Measurements from ENCODE around the gene SEBOX.

The SEBOX gene

DNA sequence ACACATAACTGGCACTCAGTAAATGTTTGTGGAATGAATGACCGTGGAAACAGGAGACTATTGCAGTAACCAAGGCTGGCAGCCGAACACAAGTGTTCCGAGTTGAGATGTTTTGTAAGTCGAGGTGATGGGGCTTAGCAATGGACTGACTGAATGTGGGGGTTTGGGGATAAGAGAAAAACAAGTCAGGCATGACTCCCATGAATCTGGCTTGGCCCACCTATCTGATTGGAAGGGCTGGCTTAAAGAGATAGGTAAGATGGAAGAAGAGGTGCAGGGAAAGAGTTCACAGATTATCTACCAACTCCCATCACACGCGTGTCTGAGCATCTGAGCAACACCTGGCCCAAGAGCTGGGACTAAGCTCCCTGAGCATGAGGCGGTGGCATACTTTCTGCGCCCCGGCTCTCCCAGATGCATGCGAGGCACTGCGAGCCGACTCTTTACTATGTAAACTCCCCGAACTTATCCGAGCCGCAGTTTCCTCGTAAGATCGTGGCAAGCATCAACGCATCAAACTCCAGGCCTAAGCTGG is 30.3 kb downstream of the SEBOX start:
- Mint-ChIP-seq H3K4me3 (peak overlapping the region; percentile 91), H3K36me3 (peaks cover 5% of the 10 kb centered on the region), H3K27ac (peak overlapping the region; percentile 98), H3K9me3 (no peaks in the 10 kb centered on the region), H3K27me3 (no peaks in the 10 kb centered on the region), H3K4me1 (peaks cover 35% of the 10 kb centered on the region)
- DNase-seq (ENCODE audit: low spot score in 2 of 2): no peak
- no peak for ATAC-seq (ENCODE audit: low read depth)

DNA sequence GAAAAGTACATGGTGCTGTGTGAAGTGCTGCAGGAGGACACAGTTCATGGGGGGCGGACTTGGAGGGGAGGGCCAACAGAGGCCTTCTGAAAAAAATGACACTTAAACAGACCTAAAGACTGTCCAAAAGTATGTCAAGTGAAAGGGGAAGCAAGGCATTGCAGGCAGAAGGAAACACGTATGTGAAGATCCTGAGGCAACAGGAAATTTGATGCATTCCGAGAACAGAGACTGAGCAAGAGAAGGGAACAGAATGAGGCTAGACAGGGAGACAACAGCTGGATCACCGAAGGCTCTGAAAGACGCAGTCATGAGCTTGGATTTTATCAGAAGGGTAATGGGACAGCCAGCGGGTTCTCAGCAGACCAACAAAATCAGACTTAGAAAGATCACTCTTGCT is 30.8 kb downstream of the SEBOX start:
- DNase-seq (ENCODE audit: low spot score in 2 of 2): no peak
- H3K27ac Mint-ChIP-seq: peak overlapping the region; percentile 98
- H3K9me3 Mint-ChIP-seq: no peaks in the 10 kb centered on the region
- no peak for ATAC-seq (ENCODE audit: low read depth)
- no peaks in the 10 kb centered on the region for H3K27me3 Mint-ChIP-seq
- peaks cover 33% of the 10 kb centered on the region for H3K4me1 Mint-ChIP-seq
- peaks cover 5% of the 10 kb centered on the region for H3K36me3 Mint-ChIP-seq
- peak overlapping the region; percentile 91 for H3K4me3 Mint-ChIP-seq

DNA sequence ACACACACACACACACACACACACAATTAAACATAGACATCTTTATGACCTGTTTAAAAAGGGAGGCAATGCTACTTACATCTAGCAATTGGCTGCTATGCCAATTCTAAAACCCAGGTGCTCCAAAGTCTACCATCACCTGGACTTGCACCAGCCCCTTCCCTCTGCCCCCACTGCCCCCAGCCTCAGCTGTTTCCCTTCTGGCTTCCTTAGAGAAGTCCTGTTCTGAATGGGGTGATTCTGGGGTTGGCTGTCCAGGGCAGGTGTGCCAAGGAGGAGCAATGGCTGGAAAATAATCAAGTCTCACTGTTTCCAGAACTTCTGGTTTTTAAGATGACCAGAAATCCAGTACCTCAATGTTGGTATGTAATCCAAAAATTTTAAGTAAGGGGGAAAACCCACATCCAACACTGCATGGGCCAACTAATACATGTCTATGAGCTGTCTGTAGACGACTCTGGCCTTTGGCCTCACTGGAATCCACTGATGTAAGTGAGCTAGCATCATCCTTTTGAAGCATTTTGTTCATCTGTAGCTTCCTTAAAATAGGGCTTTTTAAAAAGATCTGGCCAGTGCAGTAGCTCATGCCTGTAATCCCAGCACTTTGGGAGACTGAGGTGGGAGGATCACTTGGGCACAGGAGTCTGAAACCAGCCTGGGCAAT is 31.8 kb downstream of the SEBOX start:
- DNase-seq (ENCODE audit: low spot score in 2 of 2) (no peak), ATAC-seq (ENCODE audit: low read depth) (no peak)
- Mint-ChIP-seq H3K27ac (peak overlapping the region; percentile 98), H3K27me3 (no peaks in the 10 kb centered on the region), H3K36me3 (peaks cover 6% of the 10 kb centered on the region), H3K4me1 (peaks cover 30% of the 10 kb centered on the region), H3K4me3 (peak overlapping the region; percentile 91), H3K9me3 (no peaks in the 10 kb centered on the region)

DNA sequence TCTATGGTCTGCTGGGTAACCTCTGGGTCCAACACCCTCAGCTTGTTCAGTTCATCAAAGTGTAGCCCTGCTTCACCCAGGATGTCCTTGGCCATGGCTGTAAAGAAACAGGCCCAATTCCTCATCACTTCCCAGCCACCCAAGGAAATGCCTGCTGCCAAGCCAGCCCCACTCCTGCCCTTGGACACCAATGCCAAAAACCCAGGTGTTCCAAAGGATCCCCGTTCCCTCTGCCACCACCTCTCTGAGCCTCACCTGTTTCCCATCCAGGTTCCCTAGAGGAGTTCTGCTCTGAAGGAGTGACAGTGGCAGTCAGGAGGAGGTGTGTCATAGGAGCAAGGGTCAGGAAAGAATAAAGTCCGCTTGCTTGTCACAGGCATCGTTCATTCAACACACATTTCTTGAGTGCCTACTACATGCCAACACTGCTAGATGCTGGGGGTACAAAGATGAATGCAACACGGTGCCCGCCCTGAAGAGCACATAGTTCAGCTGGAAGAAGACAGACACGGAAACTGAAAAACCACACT is 33.0 kb downstream of the SEBOX start:
- ATAC-seq (ENCODE audit: low read depth) (no peak), DNase-seq (ENCODE audit: low spot score in 2 of 2) (no peak)
- Mint-ChIP-seq H3K4me1 (peaks cover 21% of the 10 kb centered on the region), H3K27ac (no peak overlapping the region), H3K4me3 (no peak overlapping the region), H3K36me3 (peaks cover 8% of the 10 kb centered on the region), H3K9me3 (no peaks in the 10 kb centered on the region), H3K27me3 (no peaks in the 10 kb centered on the region)

DNA sequence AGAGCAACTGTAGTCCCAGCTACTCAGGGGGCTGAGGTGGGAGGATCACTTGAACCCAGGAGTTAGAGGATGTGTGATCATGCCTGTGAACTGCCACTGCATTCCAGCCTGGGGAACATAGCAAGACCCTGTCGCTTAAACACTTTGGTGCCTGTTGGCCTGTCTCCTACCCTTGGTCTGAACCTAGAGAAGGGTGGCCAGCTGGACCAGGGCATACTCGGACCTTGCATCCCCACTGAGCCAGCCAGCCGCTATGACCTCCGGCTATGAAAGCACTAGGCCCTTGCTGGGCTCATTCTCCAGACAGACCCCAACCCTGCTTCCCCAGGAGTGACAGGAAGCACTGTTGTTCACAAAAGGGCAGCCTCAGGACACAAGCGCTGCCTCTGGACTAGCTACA is 34.3 kb downstream of the SEBOX start:
- H3K27ac Mint-ChIP-seq: no peak overlapping the region
- ATAC-seq (ENCODE audit: low read depth) (no peak), DNase-seq (ENCODE audit: low spot score in 2 of 2) (no peak)
- H3K36me3 Mint-ChIP-seq: peaks cover 10% of the 10 kb centered on the region
- H3K4me3 Mint-ChIP-seq: no peak overlapping the region
- no peaks in the 10 kb centered on the region for H3K27me3 Mint-ChIP-seq
- H3K4me1 Mint-ChIP-seq: peaks cover 14% of the 10 kb centered on the region
- H3K9me3 Mint-ChIP-seq: no peaks in the 10 kb centered on the region

DNA sequence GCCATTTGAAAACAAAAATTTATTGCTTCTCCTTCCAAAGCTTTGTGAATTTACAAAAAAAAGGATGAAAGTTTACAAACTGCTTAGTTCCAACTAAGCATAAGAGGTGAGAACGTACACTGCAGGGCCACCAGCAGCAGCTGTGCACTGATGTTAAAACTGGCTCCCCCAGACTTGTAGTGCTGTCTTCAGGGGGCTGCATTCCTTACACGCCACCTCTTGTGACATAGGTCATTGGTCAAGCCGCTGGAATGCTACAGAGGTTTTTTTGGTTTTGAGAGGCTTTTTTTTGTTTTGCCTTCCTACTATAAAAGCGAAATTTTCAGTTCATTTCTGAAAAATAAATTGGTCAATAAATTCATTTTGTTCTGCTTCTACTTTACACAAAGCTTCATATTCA is 36.7 kb downstream of the SEBOX start:
- H3K27ac Mint-ChIP-seq: no peak overlapping the region
- ATAC-seq (ENCODE audit: low read depth): no peak
- no peaks in the 10 kb centered on the region for H3K27me3 Mint-ChIP-seq
- H3K9me3 Mint-ChIP-seq: no peaks in the 10 kb centered on the region
- H3K4me3 Mint-ChIP-seq: no peak overlapping the region
- peaks cover 2% of the 10 kb centered on the region for H3K4me1 Mint-ChIP-seq
- DNase-seq (ENCODE audit: low spot score in 2 of 2): no peak
- H3K36me3 Mint-ChIP-seq: peaks cover 10% of the 10 kb centered on the region

DNA sequence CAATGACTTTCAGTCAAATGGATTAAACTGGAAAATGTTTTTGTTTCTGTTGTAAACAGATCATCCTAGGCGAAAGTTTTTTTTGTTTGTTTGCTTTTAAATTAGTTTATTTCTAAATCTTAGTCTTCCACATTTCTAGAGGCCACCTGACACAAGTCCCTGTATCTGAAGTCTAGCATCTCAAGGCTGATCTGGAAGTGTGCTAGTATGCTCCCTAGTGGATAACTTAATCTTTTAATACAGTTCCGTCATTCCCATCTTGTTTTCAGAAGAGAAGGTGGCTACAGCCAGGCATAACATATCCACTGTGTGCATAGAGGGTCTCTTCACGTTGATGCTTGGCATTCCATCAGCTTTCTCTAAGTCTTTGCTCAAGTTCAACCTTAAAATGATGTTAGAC is 37.3 kb downstream of the SEBOX start:
- ATAC-seq (ENCODE audit: low read depth): no peak

DNA sequence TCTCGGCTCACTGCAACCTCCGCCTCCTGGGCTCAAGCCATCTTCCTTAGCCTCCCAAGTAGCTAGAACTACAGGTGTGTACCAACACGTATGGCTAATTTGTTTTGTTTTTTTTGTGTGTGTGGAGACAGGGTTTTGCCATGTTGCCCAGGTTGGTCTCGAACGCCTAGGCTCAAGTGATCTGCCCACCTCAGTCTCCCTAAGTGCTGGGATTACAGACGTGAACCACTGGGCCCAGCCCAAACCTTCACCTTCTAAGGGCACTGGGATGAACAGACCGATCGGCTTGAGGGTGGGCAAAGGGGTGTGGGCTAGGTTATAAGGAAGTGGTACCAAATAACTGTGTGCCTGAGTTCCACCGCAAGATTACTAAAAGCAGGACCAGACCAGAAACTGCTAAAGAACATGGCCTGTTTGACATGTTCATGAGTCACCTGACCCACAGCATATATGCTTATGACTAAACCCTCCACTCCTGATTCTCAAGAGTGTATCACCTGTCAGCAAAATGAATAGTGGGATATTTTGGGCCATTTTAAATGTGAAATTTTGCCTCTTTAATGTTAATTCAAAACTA is 37.9 kb downstream of the SEBOX start:
- no peak for ATAC-seq (ENCODE audit: low read depth)
- no peaks in the 10 kb centered on the region for H3K9me3 Mint-ChIP-seq
- H3K27ac Mint-ChIP-seq: no peak overlapping the region
- peaks cover 8% of the 10 kb centered on the region for H3K36me3 Mint-ChIP-seq
- H3K4me3 Mint-ChIP-seq: no peak overlapping the region
- peaks cover under 1% of the 10 kb centered on the region for H3K4me1 Mint-ChIP-seq
- no peaks in the 10 kb centered on the region for H3K27me3 Mint-ChIP-seq
- DNase-seq (ENCODE audit: low spot score in 2 of 2): no peak

More for the DNA sequence above, 37.3 kb downstream of the SEBOX start:
- no peak overlapping the region for H3K27ac Mint-ChIP-seq
- H3K27me3 Mint-ChIP-seq: no peaks in the 10 kb centered on the region
- no peaks in the 10 kb centered on the region for H3K9me3 Mint-ChIP-seq
- peaks cover 2% of the 10 kb centered on the region for H3K4me1 Mint-ChIP-seq
- peaks cover 10% of the 10 kb centered on the region for H3K36me3 Mint-ChIP-seq
- H3K4me3 Mint-ChIP-seq: no peak overlapping the region
- DNase-seq (ENCODE audit: low spot score in 2 of 2): no peak

DNA sequence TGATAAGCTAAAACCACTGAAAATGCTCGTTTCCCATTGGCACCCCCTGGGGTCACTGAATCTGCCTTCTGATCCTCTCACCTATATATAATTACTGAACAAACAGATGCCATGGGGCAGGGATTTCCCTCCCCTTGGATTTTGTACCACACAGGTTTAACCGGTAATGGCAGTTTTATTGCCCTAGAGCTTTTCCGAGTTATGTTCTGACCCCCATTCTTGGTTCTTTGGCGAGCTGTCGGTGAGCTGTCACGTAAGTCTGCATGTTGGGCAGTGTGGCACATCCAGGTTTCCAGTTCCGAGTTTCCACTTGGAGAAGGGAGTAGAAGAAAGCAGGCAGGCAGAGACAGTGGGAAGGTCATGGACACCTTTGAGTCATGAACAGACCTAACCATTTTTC is 38.9 kb downstream of the SEBOX start:
- no peak for ATAC-seq (ENCODE audit: low read depth)
- Mint-ChIP-seq H3K27ac (no peak overlapping the region), H3K36me3 (peaks cover 7% of the 10 kb centered on the region)

DNA sequence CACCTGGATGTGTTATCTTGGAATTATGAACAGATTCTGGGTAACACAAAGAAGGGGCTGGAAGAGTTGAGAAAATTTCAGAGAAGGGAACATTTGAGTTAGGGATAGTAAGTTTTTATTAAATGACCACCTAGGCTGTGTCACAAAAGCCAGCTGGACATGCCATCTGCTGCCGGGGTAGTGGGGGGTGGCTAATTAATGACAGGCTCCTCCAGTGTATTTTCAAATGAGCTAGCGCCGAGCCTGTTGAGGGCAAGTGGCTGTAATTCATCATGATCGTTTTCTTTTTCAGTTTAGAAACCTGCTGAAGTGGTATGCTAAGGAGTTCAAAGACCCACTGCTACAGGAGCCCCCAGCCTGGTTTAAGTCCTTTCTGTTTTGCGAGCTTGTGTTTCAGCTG is 39.8 kb downstream of the SEBOX start:
- H3K9me3 Mint-ChIP-seq: no peaks in the 10 kb centered on the region
- H3K4me3 Mint-ChIP-seq: no peak overlapping the region
- H3K27ac Mint-ChIP-seq: no peak overlapping the region
- no peaks in the 10 kb centered on the region for H3K27me3 Mint-ChIP-seq
- H3K4me1 Mint-ChIP-seq: peaks cover 1% of the 10 kb centered on the region
- ATAC-seq (ENCODE audit: low read depth) (no peak), DNase-seq (ENCODE audit: low spot score in 2 of 2) (no peak)
- H3K36me3 Mint-ChIP-seq: peaks cover 7% of the 10 kb centered on the region

More for the DNA sequence above, 38.9 kb downstream of the SEBOX start:
- Mint-ChIP-seq H3K4me3 (no peak overlapping the region), H3K4me1 (no peaks in the 10 kb centered on the region), H3K9me3 (no peaks in the 10 kb centered on the region), H3K27me3 (no peaks in the 10 kb centered on the region)
- no peak for DNase-seq (ENCODE audit: low spot score in 2 of 2)

DNA sequence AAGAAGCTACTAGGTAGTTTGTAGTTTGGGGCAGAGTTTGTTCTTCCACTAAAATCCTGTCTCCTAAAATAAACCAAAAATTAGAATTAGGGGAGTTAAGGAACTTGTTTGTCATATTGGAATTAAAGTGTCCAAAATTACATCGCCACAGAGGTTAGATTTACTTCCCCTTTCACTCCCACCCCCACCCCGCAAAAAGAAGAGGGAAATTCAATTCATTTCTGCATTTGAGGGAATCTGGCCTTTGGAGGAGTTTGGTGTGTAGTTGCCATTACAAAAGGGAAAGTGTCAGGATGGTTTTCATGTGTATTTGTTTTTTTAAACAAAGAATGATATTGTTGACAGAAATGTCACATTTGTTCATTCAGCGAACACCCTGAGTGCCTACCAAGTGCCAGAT is 40.2 kb downstream of the SEBOX start:
- no peak for ATAC-seq (ENCODE audit: low read depth)
- H3K4me3 Mint-ChIP-seq: no peak overlapping the region
- no peak overlapping the region for H3K27ac Mint-ChIP-seq
- H3K27me3 Mint-ChIP-seq: no peaks in the 10 kb centered on the region
- H3K4me1 Mint-ChIP-seq: peaks cover 5% of the 10 kb centered on the region
- no peak for DNase-seq (ENCODE audit: low spot score in 2 of 2)
- peaks cover 7% of the 10 kb centered on the region for H3K36me3 Mint-ChIP-seq
- no peaks in the 10 kb centered on the region for H3K9me3 Mint-ChIP-seq

DNA sequence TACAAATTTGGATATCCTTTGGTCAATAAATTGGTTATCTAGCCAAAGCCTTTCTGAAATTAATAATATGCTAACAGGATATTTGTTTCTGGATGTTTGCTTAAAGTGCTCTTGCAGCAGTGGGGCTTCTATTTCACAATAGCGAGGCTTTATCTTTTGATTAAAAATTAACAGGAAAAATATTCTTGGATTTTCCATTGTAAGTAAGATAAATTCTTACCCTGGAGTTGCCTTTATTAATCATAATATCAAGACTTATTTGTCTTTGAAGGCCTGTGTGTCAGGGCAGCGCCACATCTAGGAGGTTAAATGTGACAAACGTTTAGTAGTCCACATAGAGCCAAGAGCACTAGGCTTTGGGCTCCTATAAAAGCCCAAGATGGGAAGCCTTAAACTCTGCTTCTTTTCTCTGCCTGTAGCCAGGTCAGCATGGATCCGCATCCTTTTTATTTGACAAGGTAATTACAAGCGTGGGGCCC is 40.7 kb downstream of the SEBOX start:
- H3K27me3 Mint-ChIP-seq: no peaks in the 10 kb centered on the region
- peaks cover 8% of the 10 kb centered on the region for H3K4me1 Mint-ChIP-seq
- H3K27ac Mint-ChIP-seq: no peak overlapping the region
- no peaks in the 10 kb centered on the region for H3K9me3 Mint-ChIP-seq
- DNase-seq (ENCODE audit: low spot score in 2 of 2) (no peak), ATAC-seq (ENCODE audit: low read depth) (no peak)
- H3K4me3 Mint-ChIP-seq: no peak overlapping the region
- H3K36me3 Mint-ChIP-seq: peaks cover 7% of the 10 kb centered on the region

DNA sequence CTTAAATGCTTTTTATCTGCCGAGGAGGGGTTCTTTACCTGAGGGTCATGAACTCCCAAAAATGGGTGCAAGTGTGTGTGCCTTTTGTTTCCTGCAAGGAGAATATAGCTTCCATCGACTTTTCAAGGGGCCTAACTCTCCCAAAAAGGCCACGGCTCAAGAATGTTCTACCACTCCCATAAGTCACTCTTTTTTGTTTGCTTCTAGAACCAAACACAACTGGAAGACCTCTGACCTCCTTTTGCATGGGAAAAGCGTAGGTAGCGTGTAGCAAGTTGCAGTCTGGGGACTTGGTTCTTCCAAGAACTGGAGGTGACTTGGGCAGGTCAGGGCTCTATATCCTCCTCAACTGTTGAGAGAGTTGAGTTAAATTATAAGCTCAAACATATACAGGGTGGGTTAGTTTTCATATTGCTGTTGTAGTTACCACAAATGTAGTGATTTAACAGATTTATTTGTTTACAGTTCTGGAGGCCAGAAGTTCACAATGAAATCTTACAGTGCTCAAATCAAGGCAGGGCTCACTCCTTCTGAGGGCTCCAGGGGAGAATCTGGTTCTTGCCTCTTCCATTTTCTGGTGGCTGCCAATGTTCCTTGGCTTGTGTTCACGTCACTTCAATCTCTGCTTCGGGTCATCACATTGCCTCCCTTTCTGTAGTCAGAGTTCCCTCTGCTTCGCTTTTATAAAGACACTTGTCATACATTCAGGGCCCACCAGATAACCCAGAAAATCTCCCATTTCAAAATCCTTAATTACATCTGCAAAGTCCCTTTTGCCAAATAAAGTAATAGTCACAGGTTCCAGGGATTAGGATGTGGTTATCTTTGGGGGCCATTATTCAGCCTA is 44.6 kb downstream of the SEBOX start:
- peak overlapping the region; percentile 92 for H3K4me3 Mint-ChIP-seq
- peak overlapping the region; percentile 38 for H3K27ac Mint-ChIP-seq
- no peaks in the 10 kb centered on the region for H3K9me3 Mint-ChIP-seq
- H3K36me3 Mint-ChIP-seq: no peaks in the 10 kb centered on the region
- no peaks in the 10 kb centered on the region for H3K27me3 Mint-ChIP-seq
- ATAC-seq (ENCODE audit: low read depth) (no peak), DNase-seq (ENCODE audit: low spot score in 2 of 2) (no peak)
- H3K4me1 Mint-ChIP-seq: peaks cover 19% of the 10 kb centered on the region

DNA sequence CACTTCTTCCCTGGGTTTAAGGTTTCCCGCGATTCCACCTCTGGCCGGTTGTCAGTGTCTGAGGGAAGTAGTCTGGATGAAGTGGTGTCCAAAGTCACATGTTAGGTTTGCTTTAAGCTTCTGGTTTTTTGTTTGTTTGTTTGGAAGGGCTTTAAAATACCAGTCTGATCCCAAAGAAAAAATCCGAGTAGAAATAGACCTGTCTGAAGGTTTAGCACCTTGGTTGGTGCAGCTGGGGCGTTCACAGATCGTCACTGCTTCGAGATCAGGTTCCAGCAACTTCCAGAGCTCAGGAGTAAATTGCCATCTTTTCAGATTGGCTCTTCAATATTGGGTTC is 45.4 kb downstream of the SEBOX start:
- Mint-ChIP-seq H3K36me3 (no peaks in the 10 kb centered on the region), H3K4me3 (peak overlapping the region; percentile 92), H3K27me3 (no peaks in the 10 kb centered on the region), H3K9me3 (no peaks in the 10 kb centered on the region), H3K27ac (peak overlapping the region; percentile 85), H3K4me1 (peaks cover 19% of the 10 kb centered on the region)
- ATAC-seq (ENCODE audit: low read depth) (no peak), DNase-seq (ENCODE audit: low spot score in 2 of 2) (no peak)
